GM12872 (cell line): ENCODE results near the gene CHMP2A.

ENCODE experiments used
- TF ChIP-seq, protein P1 (sequence below): IDR thresholded peaks from 3 replicates; pipeline ENCODE4 v1.5.1; 2011; ENCODE audit warnings: low read depth, mild to moderate bottlenecking, low read length, moderate library complexity; ENCODE audit not compliant: insufficient read depth

CHMP2A gene

DNA sequence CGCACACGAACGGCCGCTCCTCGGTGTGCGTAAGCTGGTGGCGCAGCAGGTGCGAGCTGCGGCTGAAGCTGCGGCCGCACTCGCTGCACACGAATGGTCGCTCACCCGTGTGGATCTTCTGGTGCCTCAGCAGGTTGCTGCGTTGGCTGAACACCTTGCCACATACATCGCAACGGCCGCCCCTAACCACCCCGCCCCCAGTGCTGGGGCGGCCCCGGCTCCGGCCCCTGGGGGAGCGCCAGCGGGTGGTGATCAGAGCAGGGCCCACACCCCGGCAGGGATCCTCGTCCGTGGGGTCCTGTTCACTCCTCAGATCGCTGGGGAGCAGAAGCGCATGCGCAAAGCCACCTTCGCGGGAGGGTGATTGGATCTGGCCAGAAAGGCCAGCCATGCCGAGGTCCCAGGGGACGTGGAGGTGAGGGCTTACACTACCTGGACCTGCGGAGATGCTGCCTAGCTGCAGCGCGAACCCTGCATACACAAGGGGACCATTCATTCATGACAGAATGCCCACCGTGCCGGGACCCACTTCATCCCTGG is 8.2 kb upstream of the CHMP2A start:
- TF ChIP-seq, protein P1, sequence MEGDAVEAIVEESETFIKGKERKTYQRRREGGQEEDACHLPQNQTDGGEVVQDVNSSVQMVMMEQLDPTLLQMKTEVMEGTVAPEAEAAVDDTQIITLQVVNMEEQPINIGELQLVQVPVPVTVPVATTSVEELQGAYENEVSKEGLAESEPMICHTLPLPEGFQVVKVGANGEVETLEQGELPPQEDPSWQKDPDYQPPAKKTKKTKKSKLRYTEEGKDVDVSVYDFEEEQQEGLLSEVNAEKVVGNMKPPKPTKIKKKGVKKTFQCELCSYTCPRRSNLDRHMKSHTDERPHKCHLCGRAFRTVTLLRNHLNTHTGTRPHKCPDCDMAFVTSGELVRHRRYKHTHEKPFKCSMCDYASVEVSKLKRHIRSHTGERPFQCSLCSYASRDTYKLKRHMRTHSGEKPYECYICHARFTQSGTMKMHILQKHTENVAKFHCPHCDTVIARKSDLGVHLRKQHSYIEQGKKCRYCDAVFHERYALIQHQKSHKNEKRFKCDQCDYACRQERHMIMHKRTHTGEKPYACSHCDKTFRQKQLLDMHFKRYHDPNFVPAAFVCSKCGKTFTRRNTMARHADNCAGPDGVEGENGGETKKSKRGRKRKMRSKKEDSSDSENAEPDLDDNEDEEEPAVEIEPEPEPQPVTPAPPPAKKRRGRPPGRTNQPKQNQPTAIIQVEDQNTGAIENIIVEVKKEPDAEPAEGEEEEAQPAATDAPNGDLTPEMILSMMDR = no peak

DNA sequence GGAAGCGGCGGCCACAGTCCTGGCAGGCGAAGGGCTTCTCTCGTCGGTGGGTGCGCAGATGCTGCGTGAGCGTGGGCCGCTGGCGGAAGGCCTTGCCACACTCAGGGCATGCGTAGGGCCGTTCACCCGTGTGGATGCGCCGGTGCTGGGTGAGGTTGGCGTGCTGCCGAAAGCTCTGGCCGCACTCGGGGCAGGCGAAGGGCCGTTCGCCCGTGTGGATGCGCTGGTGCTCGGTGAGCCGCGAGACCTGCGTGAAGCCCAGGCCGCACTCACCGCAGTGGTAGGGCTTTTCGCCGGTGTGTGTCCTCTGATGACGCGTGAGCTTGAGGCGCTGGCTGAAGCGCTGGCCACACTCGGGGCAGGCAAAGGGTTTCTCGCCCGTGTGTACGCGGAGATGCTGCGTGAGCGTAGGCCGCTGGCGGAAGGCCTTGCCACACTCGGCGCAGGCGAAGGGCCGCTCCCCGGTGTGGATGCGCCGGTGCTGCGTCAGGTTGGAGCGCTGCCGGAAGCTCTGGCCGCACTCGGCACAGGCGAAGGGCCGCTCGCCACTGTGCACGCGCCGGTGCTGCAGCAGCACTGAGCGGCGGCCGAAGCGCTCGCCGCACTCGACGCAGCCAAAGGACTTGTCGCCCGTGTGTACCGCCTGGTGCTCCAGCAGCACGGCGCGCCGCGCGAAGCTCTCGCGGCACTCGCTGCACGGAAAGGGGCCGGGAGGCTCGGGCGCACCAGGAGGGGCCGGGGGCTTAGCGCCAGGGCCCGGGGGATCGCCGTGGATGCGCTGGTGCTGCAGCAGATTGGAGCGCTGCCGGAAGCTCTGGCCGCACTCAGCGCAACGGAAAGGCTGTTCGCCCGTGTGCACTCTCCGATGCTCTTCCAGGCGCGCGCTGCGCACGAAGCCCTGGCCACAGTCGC is 7.5 kb upstream of the CHMP2A start:
- TF ChIP-seq, protein P1 = no peak

DNA sequence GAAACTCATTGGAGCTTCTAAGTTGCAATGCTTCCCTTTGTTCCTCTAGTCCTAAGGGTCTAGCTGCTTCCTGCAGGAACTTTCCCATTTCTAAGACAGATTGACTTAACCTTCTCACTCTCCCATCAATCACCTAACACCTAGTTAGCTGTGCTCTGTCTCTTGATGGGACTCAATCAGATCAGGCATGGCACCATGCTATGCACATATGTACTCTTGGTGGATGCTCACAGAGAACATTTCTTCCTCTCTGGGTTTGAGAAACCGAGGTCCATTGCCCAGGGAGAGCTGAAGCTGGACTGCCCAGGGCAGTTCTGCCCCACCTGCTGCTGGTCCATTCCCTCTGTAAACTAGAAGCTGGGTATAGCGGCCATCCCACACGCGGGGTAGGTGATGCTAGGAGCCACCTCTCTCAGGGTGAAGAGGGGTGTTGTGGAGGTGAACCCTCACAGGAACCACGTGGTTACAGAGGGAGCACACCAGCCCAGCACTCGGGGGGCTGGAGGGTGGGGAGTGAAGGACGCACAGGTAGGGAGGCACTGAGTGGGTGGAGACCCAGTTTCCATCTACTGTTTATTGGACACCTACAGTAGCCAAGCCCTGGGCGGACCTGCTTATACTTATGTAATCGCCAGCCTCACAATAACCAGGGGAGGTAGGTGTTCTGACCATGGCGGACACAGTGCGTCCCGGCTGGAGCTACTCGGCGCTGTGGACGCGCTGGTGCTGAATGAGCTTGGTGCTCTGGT is 6.6 kb upstream of the CHMP2A start:
- TF ChIP-seq, protein P1 = no peak

DNA sequence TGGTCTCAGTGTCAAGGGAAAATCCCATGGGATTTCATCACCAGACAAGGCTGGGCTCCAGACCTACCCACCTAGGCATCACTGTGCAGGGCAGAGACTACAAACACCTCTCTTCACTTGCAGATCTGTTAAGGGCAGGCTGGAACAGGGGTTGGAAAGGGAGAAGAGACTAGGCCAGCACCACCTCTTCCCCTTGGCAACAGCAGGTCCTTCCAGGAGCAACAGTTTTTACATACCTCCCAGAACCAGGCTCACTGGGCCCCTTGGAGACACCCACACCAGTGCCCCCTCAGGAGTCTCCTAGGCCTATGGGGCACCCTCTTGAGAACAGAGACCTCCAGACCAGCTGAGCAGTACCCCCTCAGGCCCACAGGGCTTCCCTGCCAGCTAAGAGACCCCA is 6.0 kb upstream of the CHMP2A start:
- TF ChIP-seq, protein P1 = no peak

DNA sequence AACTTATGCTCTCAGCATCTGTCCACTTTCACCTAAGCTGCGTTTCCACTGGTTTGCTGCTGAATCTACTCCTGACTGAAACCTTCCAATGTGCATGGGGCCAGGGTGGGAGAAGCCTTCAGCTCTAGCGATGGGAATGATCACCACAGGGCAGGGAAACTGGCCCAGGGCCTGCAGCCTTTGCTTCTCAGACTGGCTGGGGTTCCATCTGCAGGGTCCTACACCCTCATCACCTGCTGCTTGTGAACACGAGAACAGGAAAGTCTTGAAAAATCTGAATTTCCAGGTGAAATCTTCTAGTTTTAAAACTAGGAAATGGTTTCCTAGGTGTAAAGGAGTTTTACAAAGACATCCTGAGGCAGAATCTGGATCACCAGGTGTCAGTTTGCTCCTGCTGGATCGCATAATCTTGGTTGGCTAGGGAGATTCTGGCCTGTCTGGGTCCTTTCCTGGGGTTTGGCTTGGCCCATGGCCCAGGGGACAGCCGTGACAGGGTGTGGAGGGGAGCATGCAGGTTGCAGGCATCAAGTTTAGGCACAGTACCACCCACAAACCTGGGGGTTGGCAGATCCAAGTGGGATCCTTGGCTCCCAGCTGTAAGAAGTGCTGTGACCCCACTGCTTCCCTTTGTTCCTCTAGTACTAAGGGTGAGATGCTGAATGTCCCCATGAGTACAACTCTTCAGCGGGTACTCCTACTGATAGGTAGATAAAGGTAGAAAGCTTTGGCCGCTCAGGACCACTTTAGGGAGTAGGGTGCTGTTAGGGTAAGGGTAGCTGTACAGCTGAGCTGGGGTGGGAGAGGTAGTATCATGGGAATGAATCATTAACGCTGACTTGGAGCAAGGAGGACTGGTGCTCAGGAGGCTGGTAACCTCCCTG is 5.3 kb upstream of the CHMP2A start:
- TF ChIP-seq, protein P1 = no peak

DNA sequence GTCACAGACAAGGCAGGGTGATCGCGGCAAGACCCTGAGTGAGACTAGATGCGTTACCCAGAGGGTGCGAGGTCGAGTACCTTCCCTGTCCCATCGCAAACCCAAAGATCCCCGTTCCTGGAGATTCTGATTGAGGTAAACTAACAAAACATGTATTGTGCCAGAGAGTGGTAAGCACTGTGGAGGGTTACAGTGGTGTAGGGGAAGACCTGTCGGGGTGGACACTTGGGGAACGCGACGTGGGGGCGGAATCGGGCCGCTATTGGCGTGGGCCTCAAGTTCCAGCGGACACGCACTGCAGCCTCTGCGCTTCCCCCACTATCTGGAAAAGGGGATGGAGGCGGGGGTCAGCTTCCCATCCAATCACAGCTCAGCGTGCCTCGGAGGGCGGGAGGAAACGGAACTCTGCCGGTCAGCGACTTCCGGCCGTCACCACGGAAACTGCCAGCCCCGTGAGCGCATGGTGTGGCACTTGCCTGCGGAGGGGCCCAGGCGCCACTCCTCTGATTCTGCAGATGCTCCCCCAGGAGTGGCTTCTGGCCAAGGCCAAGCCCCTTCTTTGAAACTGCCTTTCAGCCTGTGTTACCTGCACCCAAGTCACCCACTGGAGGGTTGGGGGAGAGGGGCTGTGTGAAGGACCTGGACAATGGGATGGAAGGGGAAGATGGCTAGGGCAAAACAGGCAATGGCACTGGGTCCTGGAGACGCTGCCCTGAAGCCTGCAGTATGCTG is 4.5 kb upstream of the CHMP2A start:
- TF ChIP-seq, protein P1 = no peak
